Stimulated activated naive CD8-positive, alpha-beta T cell treated with anti-CD3 and anti-CD28 coated beads, Interleukin-15, Interleukin-2, amounts not matched to agents 100 ng/mL and 50 ng/mL, for 24 hours (primary cell): ENCODE results near the gene CRABP2.

Source experiments
- H3K27ac Mint-ChIP-seq: one replicate; pipeline ENCODE4 v1.8.0; 2021; ENCODE audit warnings: mild to moderate bottlenecking, mixed read lengths
- H3K27me3 Mint-ChIP-seq: one replicate; pipeline ENCODE4 v1.8.0; 2021; ENCODE audit warnings: mixed read lengths
- H3K36me3 Mint-ChIP-seq: one replicate; pipeline ENCODE4 v1.8.0; 2021; ENCODE audit warnings: low read depth, mixed read lengths
- H3K4me1 Mint-ChIP-seq: one replicate; pipeline ENCODE4 v1.8.0; 2021; ENCODE audit warnings: low read depth, mixed read lengths
- H3K4me3 Mint-ChIP-seq: one replicate; pipeline ENCODE4 v1.8.0; 2021; ENCODE audit warnings: mild to moderate bottlenecking, mixed read lengths
- H3K9me3 Mint-ChIP-seq: one replicate; pipeline ENCODE4 v1.8.0; 2021; ENCODE audit warnings: mixed read lengths

CRABP2 gene

DNA sequence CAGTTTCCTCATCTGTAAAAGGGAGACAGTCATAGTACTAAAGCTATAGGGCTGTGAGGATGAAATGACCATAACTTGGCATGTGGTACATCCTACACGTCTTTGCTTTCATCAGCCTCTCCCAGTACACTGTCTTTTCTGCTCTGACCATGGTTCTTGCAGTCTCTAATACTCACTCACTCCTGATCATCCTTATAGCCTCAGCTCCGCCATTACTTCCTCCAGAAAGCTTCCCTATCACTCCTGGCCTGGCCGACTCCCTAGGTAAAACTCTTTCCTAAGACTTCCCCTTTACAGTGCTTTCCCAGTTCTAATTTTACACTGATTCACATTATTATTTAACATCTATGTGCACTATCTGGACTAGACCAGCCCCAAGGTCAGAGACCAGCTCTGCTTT lies 40.5 kb upstream of the CRABP2 start:
- H3K36me3 Mint-ChIP-seq, result peaks cover 72% of the 10 kb centered on the region
- peaks cover 74% of the 10 kb centered on the region for H3K4me1 Mint-ChIP-seq
- H3K27ac Mint-ChIP-seq, result peak overlapping the region; percentile 95
- H3K9me3 Mint-ChIP-seq, result no peaks in the 10 kb centered on the region
- no peaks in the 10 kb centered on the region for H3K27me3 Mint-ChIP-seq
- peak overlapping the region; percentile 81 for H3K4me3 Mint-ChIP-seq

DNA sequence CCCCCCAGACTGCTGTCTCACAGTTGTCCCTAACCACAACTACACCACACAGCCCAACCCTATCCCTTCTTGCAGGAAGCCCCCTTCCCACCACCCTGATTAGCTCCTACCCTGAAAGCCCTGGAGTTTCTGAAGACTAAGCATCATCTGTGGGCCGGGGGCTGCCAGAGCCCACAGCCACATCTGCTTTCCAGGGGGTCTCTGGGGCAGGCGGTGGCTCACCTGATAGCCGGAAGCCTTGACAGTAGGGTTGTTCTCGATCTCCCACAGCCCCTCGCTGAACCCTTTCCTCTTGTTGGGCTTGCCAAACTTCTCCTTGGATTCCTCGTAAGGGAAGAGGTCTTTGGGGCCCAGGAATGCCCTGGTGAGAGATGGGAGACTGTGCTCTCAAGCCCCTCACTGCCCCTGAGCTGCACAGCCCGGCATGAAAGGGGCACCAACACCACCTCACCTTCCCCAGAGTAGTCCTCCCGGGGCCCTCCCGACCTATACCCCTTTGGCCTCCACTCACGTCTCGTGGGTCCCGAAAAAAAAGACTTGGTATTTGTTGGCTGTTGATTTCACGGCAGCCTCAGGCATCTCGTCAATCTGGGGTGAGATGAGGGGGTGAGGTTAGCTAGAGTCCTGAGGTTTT lies 39.5 kb upstream of the CRABP2 start:
- Mint-ChIP-seq H3K4me3 (no peak overlapping the region), H3K27me3 (no peaks in the 10 kb centered on the region), H3K36me3 (peaks cover 71% of the 10 kb centered on the region), H3K4me1 (peaks cover 78% of the 10 kb centered on the region), H3K27ac (peak overlapping the region; percentile 95), H3K9me3 (no peaks in the 10 kb centered on the region)

DNA sequence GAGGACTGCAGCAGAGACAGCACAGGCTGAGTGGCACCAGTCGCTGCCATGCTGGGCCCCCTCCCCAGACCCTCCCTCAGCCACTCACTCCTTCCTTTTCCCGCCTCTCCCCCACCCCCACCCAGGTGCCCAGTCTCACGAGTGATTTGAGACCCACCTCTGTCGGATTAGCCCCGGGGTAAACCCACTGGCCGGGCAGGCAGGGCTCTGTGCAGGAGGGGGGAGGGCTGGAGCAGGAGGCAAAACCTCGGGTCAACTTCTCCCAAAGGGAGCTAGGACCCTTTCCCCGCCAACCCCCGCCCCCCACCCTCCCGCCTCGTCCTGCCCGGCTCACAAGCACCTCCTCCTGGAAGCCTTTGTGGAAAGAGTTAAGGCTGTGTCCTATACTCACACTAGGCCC lies 39.0 kb upstream of the CRABP2 start:
- Mint-ChIP-seq H3K27ac (peak overlapping the region; percentile 95), H3K36me3 (peaks cover 68% of the 10 kb centered on the region), H3K9me3 (no peaks in the 10 kb centered on the region), H3K27me3 (no peaks in the 10 kb centered on the region), H3K4me3 (no peak overlapping the region), H3K4me1 (peaks cover 79% of the 10 kb centered on the region)

DNA sequence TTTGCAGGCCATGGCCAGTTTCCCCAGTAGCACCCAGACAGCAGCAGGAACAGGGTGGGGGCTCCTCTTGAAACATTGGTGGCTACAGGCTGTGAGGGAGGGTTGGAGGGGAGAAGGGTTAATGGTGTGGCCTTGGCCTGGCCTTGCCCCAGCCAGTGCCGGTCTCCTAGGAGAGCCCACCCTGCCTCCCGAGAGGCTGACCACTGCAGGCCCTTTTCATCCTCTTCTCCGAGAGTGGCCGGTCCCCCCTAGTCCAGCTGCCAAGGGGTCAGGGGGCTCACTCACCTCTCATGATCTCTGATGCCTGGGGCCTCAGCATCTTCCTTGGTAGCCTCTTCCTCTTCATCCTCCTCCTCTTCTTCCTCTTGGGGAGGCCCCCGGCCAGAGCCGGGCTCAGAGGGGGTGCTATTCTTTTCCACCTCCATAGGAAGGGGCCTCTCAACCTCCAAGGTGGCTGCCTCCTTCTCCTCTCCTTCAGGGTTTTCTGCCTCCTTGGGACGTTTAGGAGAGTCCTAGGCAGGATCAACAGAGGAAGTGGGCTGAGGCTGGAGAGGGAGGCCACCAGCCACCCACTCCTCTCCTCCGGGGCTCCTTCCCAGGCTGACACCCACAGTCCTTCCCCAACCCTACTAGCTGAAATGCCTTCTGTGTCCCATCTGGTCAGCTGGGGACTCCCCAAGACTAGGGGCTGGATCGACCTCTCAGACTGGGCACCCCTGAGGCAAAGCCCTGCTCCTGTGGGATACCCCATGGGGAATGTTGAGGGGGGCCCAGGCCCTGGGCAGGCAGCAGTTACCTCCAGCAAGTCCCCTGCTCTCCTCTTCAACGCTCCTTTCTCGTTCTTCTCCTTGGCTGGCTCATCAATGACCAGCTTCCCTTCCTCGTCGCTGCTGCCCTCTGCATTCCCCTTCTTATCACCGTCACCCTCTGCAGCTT lies 38.3 kb upstream of the CRABP2 start:
- H3K4me3 Mint-ChIP-seq, result no peak overlapping the region
- H3K9me3 Mint-ChIP-seq, result no peaks in the 10 kb centered on the region
- H3K27me3 Mint-ChIP-seq, result no peaks in the 10 kb centered on the region
- H3K27ac Mint-ChIP-seq, result peak overlapping the region; percentile 43
- peaks cover 68% of the 10 kb centered on the region for H3K36me3 Mint-ChIP-seq
- peaks cover 78% of the 10 kb centered on the region for H3K4me1 Mint-ChIP-seq

DNA sequence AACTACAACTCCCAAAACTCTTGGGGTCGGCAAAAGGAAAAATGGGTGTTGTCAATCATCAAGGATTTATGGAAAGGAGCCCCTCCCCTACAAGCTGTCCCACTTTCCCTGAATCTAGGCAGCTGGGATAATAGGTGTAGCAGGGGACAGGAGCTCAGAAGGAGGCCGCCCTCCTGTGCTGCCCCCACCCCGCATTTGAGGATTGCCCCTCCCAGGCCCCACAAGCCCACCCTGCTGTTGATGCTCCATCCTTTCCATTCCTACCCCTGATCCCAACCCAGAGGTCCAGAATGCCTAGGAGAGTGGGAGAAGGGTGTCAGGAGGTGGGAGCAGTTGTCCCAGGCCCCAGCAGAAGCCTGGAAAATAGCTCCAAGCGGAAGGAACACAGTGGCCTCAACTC lies 37.4 kb upstream of the CRABP2 start:
- H3K9me3 Mint-ChIP-seq, result no peaks in the 10 kb centered on the region
- H3K27me3 Mint-ChIP-seq, result no peaks in the 10 kb centered on the region
- peaks cover 70% of the 10 kb centered on the region for H3K4me1 Mint-ChIP-seq
- H3K27ac Mint-ChIP-seq, result peak overlapping the region; percentile 98
- no peak overlapping the region for H3K4me3 Mint-ChIP-seq
- H3K36me3 Mint-ChIP-seq, result peaks cover 69% of the 10 kb centered on the region

DNA sequence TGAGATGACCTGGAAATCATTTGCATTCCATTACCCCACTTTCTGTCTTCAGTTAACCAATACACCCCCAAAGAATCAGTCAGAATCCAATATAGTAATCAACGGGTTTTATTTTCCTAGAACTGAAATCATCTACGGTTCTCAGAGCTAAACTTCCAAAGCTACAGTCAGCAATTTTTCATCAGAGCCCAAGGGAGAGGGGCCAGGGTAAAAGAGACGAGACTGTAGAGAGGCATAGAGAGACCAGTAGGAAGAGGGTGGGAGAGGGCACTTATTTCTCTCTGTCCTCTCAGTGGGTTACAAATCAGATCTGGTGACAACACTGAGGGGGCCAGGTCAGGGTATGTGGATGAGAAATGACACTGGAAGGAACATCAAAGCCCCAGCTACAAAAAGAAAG lies 36.6 kb upstream of the CRABP2 start:
- H3K36me3 Mint-ChIP-seq, result peaks cover 72% of the 10 kb centered on the region
- peak overlapping the region; percentile 98 for H3K27ac Mint-ChIP-seq
- peak overlapping the region; percentile 99 for H3K4me3 Mint-ChIP-seq
- no peaks in the 10 kb centered on the region for H3K27me3 Mint-ChIP-seq
- peaks cover 63% of the 10 kb centered on the region for H3K4me1 Mint-ChIP-seq
- H3K9me3 Mint-ChIP-seq, result no peaks in the 10 kb centered on the region

DNA sequence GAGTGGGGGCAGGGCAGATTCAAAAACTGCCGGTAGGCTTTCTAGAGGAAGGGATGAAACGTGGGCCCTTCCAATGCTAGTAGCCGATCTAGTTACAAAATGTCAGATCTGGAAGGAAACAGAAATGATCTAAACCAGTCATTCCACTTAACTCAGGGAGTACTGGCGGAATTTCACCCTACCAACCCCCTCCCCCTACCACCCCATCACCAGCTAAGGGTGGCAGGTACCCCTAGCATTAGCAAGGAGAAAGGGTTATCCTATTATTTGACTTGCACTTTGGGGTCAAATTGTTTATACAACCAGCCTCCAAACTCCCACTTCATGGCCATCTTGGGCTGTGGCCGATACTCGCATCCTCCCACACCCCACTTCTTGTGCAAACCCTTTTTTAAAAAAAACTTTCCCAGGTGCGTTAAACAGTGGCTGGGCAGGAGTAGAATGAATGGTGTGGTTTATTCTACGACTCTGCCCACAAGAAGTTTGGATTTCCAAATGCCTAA lies 36.1 kb upstream of the CRABP2 start:
- Mint-ChIP-seq H3K36me3 (peaks cover 73% of the 10 kb centered on the region), H3K27me3 (no peaks in the 10 kb centered on the region), H3K4me3 (peak overlapping the region; percentile 99), H3K27ac (peak overlapping the region; percentile 98), H3K9me3 (no peaks in the 10 kb centered on the region), H3K4me1 (peaks cover 58% of the 10 kb centered on the region)

DNA sequence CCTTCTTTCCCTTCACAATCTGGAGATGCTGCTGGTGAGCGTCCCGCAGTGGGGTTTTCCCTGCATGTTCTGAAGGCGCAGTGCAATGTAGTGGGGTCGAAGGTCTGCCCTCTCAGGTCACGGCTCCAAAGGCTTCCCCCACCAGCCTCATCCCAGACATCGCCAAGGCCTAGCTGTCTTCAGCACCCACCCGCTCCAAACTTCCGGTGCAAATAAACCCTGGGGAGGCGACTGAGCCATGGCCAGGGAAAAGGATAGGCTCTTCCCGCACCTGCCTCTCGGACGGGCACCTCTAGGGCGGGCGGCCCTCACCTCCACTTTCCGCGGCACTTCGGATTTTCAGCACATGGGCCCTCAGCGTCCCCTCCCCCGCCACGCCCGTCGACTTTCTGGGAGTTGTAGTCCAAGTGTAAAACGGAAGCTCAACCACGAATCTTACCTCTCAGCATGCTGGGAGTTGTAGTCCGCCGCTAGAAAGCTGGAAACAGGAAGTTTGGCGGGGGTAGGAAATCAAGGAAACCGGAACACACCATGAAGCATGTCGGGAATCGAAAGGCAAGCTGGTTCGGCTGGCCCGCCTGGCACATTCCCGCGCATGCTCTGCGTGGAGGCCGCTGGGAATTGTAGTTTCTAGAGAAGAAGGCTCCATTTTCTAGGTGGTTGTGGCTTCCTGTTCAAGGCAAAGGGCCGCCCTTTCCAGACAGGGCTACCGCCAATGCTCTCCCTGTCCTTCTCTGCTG lies 35.5 kb upstream of the CRABP2 start, which contains the start of gene MRPL24:
Gene MRPL24, minus strand, starts transcription at position 348 of the 740 bp plus-strand sequence. CDS start 2,384 bp downstream, outside the sequence.
- H3K36me3 Mint-ChIP-seq, result peaks cover 70% of the 10 kb centered on the region
- H3K4me1 Mint-ChIP-seq, result peaks cover 52% of the 10 kb centered on the region

DNA sequence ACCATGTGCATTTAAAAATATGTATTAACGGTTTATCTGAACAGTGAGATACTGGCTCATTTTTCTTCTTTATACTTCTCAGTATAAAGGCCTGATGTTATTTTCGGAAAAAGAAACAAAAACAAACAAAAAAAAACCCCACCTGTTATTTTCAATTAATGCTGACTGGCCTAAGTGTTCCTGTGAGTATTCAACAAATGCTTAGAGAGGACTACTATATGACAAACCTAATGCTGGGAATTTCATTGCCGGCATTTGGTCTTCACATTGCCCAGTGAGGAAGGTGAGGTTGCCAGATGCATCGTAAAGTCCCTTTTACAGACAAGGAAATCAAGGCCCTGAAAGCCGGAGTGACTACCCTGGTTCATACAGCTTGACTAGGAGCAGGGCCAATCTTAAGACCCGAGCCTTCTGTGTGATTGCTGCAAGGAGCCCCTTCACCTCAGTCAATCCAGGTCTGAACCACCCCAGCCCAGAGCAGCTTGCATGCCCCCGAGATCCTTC lies 34.9 kb upstream of the CRABP2 start:
- Mint-ChIP-seq H3K4me3 (peak overlapping the region; percentile 99), H3K36me3 (peaks cover 63% of the 10 kb centered on the region), H3K4me1 (peaks cover 45% of the 10 kb centered on the region)

More for the DNA sequence above, 35.5 kb upstream of the CRABP2 start, which contains the start of gene MRPL24:
- Mint-ChIP-seq H3K9me3 (no peaks in the 10 kb centered on the region), H3K27ac (peak within 1 kb of the TSS; percentile 98), H3K4me3 (peak within 1 kb of the TSS; percentile 99), H3K27me3 (no peaks in the 10 kb centered on the region)

DNA sequence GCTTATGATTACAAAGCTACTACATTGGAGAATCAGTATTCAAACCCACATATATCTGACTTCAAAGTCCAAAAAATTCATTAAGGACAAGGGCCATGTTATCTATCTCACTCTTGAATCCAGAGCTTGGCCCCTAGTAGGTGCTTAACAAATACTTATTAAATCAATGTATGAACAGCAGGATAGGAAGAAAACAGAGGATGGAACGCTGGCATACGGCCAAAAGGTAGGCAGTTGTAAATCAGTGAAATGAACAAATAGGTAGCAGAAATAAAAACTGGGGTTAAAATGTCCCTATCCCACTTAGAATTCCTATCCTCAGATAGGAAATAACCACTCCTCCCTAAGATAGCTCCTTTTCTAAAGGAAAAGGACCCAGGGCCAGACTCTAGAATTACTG lies 33.5 kb upstream of the CRABP2 start:
- no peaks in the 10 kb centered on the region for H3K9me3 Mint-ChIP-seq
- H3K4me1 Mint-ChIP-seq, result peaks cover 39% of the 10 kb centered on the region
- no peaks in the 10 kb centered on the region for H3K27me3 Mint-ChIP-seq
- peaks cover 57% of the 10 kb centered on the region for H3K36me3 Mint-ChIP-seq
- peak overlapping the region; percentile 60 for H3K27ac Mint-ChIP-seq
- peak overlapping the region; percentile 52 for H3K4me3 Mint-ChIP-seq

More for the DNA sequence above, 34.9 kb upstream of the CRABP2 start:
- Mint-ChIP-seq H3K27ac (peak overlapping the region; percentile 98), H3K27me3 (no peaks in the 10 kb centered on the region), H3K9me3 (no peaks in the 10 kb centered on the region)

DNA sequence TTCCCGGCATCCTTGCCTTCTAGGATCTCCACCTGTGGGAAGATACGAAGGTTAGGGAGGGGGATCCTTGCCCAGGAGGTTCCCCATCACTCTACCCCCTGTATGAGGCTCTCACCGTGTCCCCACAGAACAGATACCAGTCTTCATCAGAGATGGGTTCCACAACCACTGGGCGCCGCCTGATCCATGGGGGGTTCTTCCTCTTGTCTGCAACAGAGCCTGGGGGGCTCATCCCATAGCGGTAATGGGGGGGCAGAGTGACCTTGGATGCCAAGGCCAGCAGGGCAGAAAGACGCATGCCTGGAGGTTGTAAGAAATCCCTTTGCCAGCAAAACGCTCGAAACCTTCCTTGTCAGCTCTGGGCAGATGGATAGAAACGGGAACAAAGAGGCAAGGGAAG lies 33.0 kb upstream of the CRABP2 start:
- Mint-ChIP-seq H3K27ac (peak overlapping the region; percentile 11), H3K27me3 (no peaks in the 10 kb centered on the region), H3K36me3 (peaks cover 53% of the 10 kb centered on the region), H3K9me3 (no peaks in the 10 kb centered on the region), H3K4me1 (peaks cover 36% of the 10 kb centered on the region), H3K4me3 (no peak overlapping the region)

DNA sequence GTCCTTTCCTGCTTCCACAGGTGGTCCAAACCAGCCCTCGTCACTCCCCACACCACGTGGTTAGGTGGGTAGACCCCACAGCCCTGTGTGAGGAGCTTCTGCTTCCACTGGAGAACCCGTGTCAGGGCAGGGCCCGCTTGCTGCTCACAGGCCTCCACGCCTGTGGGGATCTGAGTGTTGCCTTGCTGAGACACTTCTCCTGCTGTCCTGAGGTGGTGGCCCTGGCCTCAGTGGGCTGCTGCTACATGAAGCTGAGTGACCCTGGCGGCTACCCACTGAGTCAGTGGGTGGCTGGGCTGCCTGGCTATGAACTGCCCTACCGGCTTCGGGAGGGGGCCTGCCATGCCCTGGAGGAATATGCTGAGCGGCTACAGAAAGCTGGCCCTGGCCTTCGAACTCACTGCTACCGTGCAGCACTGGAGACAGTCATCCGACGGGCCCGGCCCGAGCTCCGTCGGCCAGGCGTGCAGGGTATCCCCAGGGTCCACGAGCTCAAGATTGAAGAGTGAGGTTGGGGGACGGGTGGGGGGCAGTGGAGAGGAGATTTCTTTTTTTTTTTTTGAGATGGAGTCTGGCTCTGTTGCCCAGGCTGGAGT lies 28.7 kb upstream of the CRABP2 start:
- Mint-ChIP-seq H3K9me3 (no peaks in the 10 kb centered on the region), H3K27ac (no peak overlapping the region), H3K4me1 (peaks cover 18% of the 10 kb centered on the region), H3K4me3 (no peak overlapping the region), H3K36me3 (peaks cover 36% of the 10 kb centered on the region), H3K27me3 (no peaks in the 10 kb centered on the region)

DNA sequence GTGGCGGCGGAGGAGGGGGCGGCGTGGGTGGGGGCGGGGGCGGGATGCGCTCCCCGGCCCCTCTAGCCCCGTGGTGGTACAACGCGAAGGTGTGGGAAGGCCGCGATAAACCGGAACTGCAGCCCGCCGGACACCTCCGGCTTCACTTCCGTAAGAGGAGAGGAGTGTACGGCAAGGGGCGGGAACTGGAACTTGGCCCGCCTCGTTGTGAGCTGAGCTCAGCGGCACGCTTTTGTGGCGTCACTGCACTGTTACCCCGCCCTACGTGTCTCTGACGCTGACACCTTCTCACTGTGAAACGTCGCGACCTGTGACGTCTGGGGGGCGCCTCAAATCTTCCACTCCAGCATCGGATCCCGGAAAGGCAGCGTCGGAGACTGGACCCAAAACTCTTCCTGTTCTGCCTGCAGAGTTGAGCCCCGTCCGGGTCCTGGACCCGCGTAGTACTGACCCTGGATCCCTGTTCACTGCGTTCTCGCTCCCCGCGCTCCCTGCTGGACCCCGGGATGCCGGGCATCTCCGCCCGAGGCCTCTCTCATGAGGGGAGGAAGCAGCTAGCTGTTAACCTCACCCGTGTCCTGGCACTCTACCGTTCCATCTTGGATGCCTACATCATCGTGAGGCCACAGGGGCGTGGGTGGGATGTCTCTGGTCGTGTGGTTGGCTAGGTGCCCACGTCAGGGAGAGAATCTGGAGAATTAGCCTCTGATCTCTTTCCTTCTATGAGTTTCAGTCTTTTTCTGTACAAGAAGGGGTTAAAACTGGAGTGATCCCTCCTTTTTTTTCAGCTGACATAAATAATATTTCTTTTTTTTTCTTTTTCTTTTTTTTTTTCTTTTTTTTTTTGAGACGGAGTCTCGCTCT lies 23.4 kb upstream of the CRABP2 start, which contains the start of gene ISG20L2:
Gene ISG20L2, minus strand, starts transcription at position 168 of the 864 bp plus-strand sequence. CDS start 1,114 bp downstream, outside the sequence.
- Mint-ChIP-seq H3K27ac (no peak within 1 kb of the TSS), H3K27me3 (no peaks in the 10 kb centered on the region), H3K36me3 (peaks cover 25% of the 10 kb centered on the region), H3K9me3 (no peaks in the 10 kb centered on the region), H3K4me3 (no peak within 1 kb of the TSS), H3K4me1 (peaks cover 30% of the 10 kb centered on the region)
